T-helper 1 cell treated with Interleukin-12 subunit alpha and Interleukin-12 subunit beta and Interleukin-4 antibody, amounts not matched to agents 30 ng/mL and 1 ng/mL, for 36 hours (primary cell): Measurements from ENCODE around the gene TBCEL. TPM values are rescaled to one million over a fixed set of nuclear protein-coding genes. Genes with fewer than 3 reads are reported as not detected.
"Not testable (repeated sequence)": the region's sequence is repeated elsewhere in the genome, so short reads cannot be mapped to it uniquely, and the experiment has no call there.

ENCODE experiments used
- intact Hi-C: fragments of 100-400 bp; cut with micrococcal nuclease; formaldehyde crosslinking; loops from one replicate; pipeline ENCODE4 v1.15.1; 2024
- total RNA-seq: library from RNA; stranded (reverse); gene quantifications from 2 replicates; pipeline ENCODE4 v1.2.3, GENCODE V29; 2022

The TBCEL gene
- total RNA-seq, 1 donor from 2014 or later, result 12.6 TPM

- intact Hi-C loops, result loop anchor here (5.0 to 10.0 kb wide), 2 partner anchors 263 to 694 kb away; partner anchors contain the start of genes ARHGEF12 and SC5D
Observed at GRCh38 chr11:121029153-121029552, 5.3 kb downstream of the TBCEL start.

GRCh38 chr11:121029813-121030445, 6.0 kb downstream of the TBCEL start:
- intact Hi-C loops, result loop anchor here (5.0 to 10.0 kb wide), 2 partner anchors 262 to 695 kb away; partner anchors contain the start of genes ARHGEF12 and SC5D

- intact Hi-C loops, result no loop called here
Observed at GRCh38 chr11:121031167-121031566, 7.3 kb downstream of the TBCEL start.

- intact Hi-C loops, result not testable (repeated sequence)
Observed at GRCh38 chr11:121031648-121032047, 7.7 kb downstream of the TBCEL start.

GRCh38 chr11:121032546-121032945, 8.6 kb downstream of the TBCEL start:
- intact Hi-C loops, result no loop called here

GRCh38 chr11:121033635-121034034, 9.7 kb downstream of the TBCEL start:
- intact Hi-C loops, result no loop called here

GRCh38 chr11:121035169-121035755, 11.4 kb downstream of the TBCEL start:
- intact Hi-C loops, result no loop called here

- intact Hi-C loops, result loop anchor here (2.0 kb wide), 1 partner anchor 23 kb away; no protein-coding TSS in a partner anchor
Observed at GRCh38 chr11:121035780-121036179, 11.9 kb downstream of the TBCEL start.

- intact Hi-C loops, result loop anchor here (2.0 kb wide), 1 partner anchor 22 kb away; no protein-coding TSS in a partner anchor
Observed at GRCh38 chr11:121037016-121037415, 13.1 kb downstream of the TBCEL start.

- intact Hi-C loops, result no loop called here
Observed at GRCh38 chr11:121038648-121039409, 14.9 kb downstream of the TBCEL start.

GRCh38 chr11:121039971-121040613, 16.2 kb downstream of the TBCEL start:
- intact Hi-C loops, result no loop called here

- intact Hi-C loops, result no loop called here
Observed at GRCh38 chr11:121040614-121041002, 16.7 kb downstream of the TBCEL start.

GRCh38 chr11:121041072-121041471, 17.2 kb downstream of the TBCEL start:
- intact Hi-C loops, result no loop called here

- intact Hi-C loops, result no loop called here
Observed at GRCh38 chr11:121042296-121042695, 18.4 kb downstream of the TBCEL start.

- intact Hi-C loops, result no loop called here
Observed at GRCh38 chr11:121047926-121048325, 24.0 kb downstream of the TBCEL start.

GRCh38 chr11:121048464-121049233, 24.7 kb downstream of the TBCEL start:
- intact Hi-C loops, result no loop called here

- intact Hi-C loops, result no loop called here
Observed at GRCh38 chr11:121053244-121053643, 29.3 kb downstream of the TBCEL start.

- intact Hi-C loops, result no loop called here
Observed at GRCh38 chr11:121054266-121054665, 30.4 kb downstream of the TBCEL start.

- intact Hi-C loops, result no loop called here
Observed at GRCh38 chr11:121055076-121055475, 31.2 kb downstream of the TBCEL start.

- intact Hi-C loops, result loop anchor here (2.0 kb wide), 1 partner anchor 21 kb away; no protein-coding TSS in a partner anchor
Observed at GRCh38 chr11:121057922-121058321, 34.0 kb downstream of the TBCEL start.

- intact Hi-C loops, result loop anchor here (2.0 kb wide), 1 partner anchor 22 kb away; no protein-coding TSS in a partner anchor
Observed at GRCh38 chr11:121058941-121059340, 35.0 kb downstream of the TBCEL start.
